K562 (cell line): ENCODE measurements around the gene TDRD10. TPM values are rescaled to one million over a fixed set of nuclear protein-coding genes. Genes with fewer than 3 reads are reported as not detected.

Experiments
- CXXC5 ChIP-seq: fragments of 250-450 bp; sonication (Bioruptor Pico); IDR thresholded peaks from 2 replicates; pipeline ENCODE4 v1.8.0; 2022; ENCODE audit warnings: inconsistent platforms, mild to moderate bottlenecking, moderate library complexity
- DMBX1 ChIP-seq: fragments of 250-450 bp; sonication (Bioruptor Pico); IDR thresholded peaks from 2 replicates; pipeline ENCODE4 v1.8.0; 2022; ENCODE audit warnings: inconsistent platforms, mild to moderate bottlenecking, moderate library complexity, borderline replicate concordance
- E2F3 ChIP-seq: fragments of 250-450 bp; sonication (Bioruptor Pico); IDR thresholded peaks from 2 replicates; pipeline ENCODE4 v1.4.0; 2020; ENCODE audit warnings: mild to moderate bottlenecking
- EP400 ChIP-seq: fragments of 450-650 bp; IDR thresholded peaks from 2 replicates; pipeline ENCODE4 v1.6.1; 2017; ENCODE audit warnings: antibody characterized with exemption, mild to moderate bottlenecking, moderate library complexity
- ETV6 ChIP-seq, 3 experiments: fragments of 150-350 bp in 1 of 3; sonication (generic) in 1 of 3; formaldehyde crosslinking in 1 of 3; IDR thresholded peaks; 2 replicates each; pipeline versions ENCODE4 v1.6.1 to v1.8.0; 2014 to 2022; ENCODE audit warnings: borderline replicate concordance in 2 of 3, low read depth in 2 of 3, antibody characterized with exemption in 1 of 3, low read length in 1 of 3, mild to moderate bottlenecking in 1 of 3, missing genetic modification reagents in 1 of 3
- FOXM1 ChIP-seq, 2 experiments: fragments of 450-650 bp in 1 of 2; sonication (generic) in 1 of 2; formaldehyde crosslinking in 1 of 2; IDR thresholded peaks; 2 replicates each; pipeline versions ENCODE4 v1.6.1 to v1.9.0; 2017 to 2022; ENCODE audit warnings: low read depth in 2 of 2, mild to moderate bottlenecking in 2 of 2, missing genetic modification reagents in 1 of 2, moderate library complexity in 1 of 2
- KAT8 ChIP-seq: fragments of 450-650 bp; IDR thresholded peaks from 2 replicates; pipeline ENCODE4 v1.6.1; 2016; ENCODE audit warnings: low read depth, mild to moderate bottlenecking
- KDM4B ChIP-seq, 2 experiments: fragments of 450-650 bp in 1 of 2; sonication (generic) in 1 of 2; IDR thresholded peaks; 2 replicates each; pipeline ENCODE4 v1.6.1; 2016 to 2017; ENCODE audit warnings: borderline replicate concordance in 2 of 2, antibody characterized with exemption in 1 of 2, low read depth in 1 of 2, mild to moderate bottlenecking in 1 of 2
- NFYB ChIP-seq: IDR thresholded peaks from 2 replicates; pipeline ENCODE4 v1.6.1; 2011; ENCODE audit warnings: mild to moderate bottlenecking, moderate library complexity; ENCODE audit not compliant: insufficient read length; ENCODE audit errors: extremely low read depth
- TEAD4 ChIP-seq, 2 experiments: sonication (generic) in 1 of 2; formaldehyde crosslinking in 1 of 2; IDR thresholded peaks; 2 replicates each; pipeline versions ENCODE4 v1.6.1 to v1.8.0; 2012 to 2022; ENCODE audit warnings: borderline replicate concordance in 1 of 2, inconsistent platforms in 1 of 2, low read length in 1 of 2, mild to moderate bottlenecking in 1 of 2, missing genetic modification reagents in 1 of 2
- polyA plus RNA-seq, 8 experiments: library from polyadenylated mRNA; depleted of rRNA in 4 of 8; stranded (reverse) in 5 of 8; unstranded in 3 of 8; fragments of >200 nt; fragmentation: Nextera tagmentation in 2 of 8; fragmentation: Illumina TruSeq in 1 of 8; extraction: Ambion mirVana in 2 of 8; extraction: Trizol in 1 of 8; gene quantifications; 2 replicates each; pipeline versions ENCODE4 v1.2.1 to v1.2.3, GENCODE V29; 2011 to 2014; ENCODE audit warnings: inconsistent platforms in 1 of 8, missing spikeins in 1 of 8
- total RNA-seq, 7 experiments: library from RNA; depleted of rRNA in 6 of 7; stranded (reverse); fragments of >200 nt in 6 of 7; fragmentation: Illumina TruSeq in 2 of 7; extraction: Trizol in 2 of 7; gene quantifications; 2 replicates each; pipeline versions ENCODE4 v1.2.1 to v1.2.3, GENCODE V29; 2011 to 2021; ENCODE audit warnings: low replicate concordance in 1 of 7
- TF ChIP-seq, protein P1 (sequence below): fragments of 200-800 bp; sonication (Bioruptor generic); IDR thresholded peaks from 2 replicates; pipeline ENCODE4 v1.6.1; 2017; ENCODE audit warnings: missing genetic modification characterization, missing compliant biosample characterization
- TF ChIP-seq, protein P2 (sequence below): sonication (generic); formaldehyde crosslinking; IDR thresholded peaks from 2 replicates; pipeline ENCODE4 v1.8.0; 2022; ENCODE audit warnings: mild to moderate bottlenecking, missing genetic modification reagents, borderline replicate concordance
- TF ChIP-seq, protein P3 (sequence below), 3 experiments: fragments of 200-800 bp in 1 of 3; fragments of 250-450 bp in 1 of 3; fragments of 450-650 bp in 1 of 3; sonication (Bioruptor Pico) in 1 of 3; sonication (Bioruptor generic) in 1 of 3; formaldehyde crosslinking in 1 of 3; IDR thresholded peaks; 2 replicates each; pipeline versions ENCODE4 v1.6.1 to v1.8.0; 2016 to 2022; ENCODE audit warnings: mild to moderate bottlenecking in 2 of 3, missing genetic modification characterization in 2 of 3, missing compliant biosample characterization in 1 of 3, moderate library complexity in 1 of 3
- TF ChIP-seq, protein P4 (sequence below): conservative IDR thresholded peaks from 2 replicates; pipeline ENCODE4 v1.6.1; 2011; ENCODE audit warnings: low read depth, mild to moderate bottlenecking, low read length; ENCODE audit not compliant: control insufficient read depth

The TDRD10 gene
- total and polyA plus RNA-seq, 9 of the 15 experiments (the other 6 are each of a cell fraction or from before 2014, with no cell fraction given), result not detected

DNA sequence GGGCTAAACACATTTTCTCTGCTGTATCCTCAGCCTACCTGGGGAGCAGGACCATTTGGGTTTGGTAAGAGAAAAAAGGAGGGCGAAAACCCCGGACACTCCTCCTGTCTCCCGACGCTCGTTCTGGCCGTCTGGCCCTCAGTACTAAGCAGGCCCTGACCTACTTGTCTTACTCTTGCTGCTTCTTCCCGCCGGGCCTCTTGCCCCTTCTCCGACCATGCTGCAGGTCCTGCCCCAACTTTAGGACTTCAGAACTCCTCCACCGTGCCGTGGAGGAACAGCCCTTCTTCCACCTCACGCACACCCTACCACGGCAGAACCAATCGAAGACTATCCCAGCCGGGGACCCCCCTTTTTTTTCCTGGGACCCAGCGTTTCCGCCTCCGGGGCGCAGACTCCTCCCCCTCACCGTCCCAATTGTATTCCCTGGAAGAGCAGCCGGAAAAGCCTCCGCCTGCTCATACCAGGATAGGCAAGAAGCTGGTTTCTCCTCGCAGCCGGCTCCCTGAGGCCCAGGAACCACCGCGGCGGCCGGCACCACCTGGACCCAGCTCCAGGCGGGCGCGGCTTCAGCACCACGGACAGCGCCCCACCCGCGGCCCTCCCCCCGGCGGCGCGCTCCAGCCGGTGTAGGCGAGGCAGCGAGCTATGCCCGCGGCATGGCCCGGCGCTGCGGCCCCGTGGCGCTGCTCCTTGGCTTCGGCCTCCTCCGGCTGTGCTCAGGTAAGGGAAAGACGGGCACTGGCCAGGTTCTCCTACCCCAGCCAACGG lies 65.6 kb downstream of the TDRD10 start, which contains the start of gene CHRNB2 (continued):
- TF ChIP-seq, protein P1, sequence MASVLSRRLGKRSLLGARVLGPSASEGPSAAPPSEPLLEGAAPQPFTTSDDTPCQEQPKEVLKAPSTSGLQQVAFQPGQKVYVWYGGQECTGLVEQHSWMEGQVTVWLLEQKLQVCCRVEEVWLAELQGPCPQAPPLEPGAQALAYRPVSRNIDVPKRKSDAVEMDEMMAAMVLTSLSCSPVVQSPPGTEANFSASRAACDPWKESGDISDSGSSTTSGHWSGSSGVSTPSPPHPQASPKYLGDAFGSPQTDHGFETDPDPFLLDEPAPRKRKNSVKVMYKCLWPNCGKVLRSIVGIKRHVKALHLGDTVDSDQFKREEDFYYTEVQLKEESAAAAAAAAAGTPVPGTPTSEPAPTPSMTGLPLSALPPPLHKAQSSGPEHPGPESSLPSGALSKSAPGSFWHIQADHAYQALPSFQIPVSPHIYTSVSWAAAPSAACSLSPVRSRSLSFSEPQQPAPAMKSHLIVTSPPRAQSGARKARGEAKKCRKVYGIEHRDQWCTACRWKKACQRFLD, result peak; percentile 55; the same call in 1 of the 2 replicates
- TF ChIP-seq, protein P2, sequence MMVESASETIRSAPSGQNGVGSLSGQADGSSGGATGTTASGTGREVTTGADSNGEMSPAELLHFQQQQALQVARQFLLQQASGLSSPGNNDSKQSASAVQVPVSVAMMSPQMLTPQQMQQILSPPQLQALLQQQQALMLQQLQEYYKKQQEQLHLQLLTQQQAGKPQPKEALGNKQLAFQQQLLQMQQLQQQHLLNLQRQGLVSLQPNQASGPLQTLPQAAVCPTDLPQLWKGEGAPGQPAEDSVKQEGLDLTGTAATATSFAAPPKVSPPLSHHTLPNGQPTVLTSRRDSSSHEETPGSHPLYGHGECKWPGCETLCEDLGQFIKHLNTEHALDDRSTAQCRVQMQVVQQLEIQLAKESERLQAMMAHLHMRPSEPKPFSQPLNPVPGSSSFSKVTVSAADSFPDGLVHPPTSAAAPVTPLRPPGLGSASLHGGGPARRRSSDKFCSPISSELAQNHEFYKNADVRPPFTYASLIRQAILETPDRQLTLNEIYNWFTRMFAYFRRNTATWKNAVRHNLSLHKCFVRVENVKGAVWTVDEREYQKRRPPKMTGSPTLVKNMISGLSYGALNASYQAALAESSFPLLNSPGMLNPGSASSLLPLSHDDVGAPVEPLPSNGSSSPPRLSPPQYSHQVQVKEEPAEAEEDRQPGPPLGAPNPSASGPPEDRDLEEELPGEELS (CRISPR knock-in tag), result peak; percentile 95; the same call in 1 of the 2 replicates
- TF ChIP-seq E2F3 (CRISPR knock-in tag), result peak; percentile 55; the same call in 1 of the 2 replicates
- no peak for TF ChIP-seq KAT8
- no peak for TF ChIP-seq EP400
- peak; percentile 67 for TF ChIP-seq CXXC5
- TF ChIP-seq, protein P3, sequence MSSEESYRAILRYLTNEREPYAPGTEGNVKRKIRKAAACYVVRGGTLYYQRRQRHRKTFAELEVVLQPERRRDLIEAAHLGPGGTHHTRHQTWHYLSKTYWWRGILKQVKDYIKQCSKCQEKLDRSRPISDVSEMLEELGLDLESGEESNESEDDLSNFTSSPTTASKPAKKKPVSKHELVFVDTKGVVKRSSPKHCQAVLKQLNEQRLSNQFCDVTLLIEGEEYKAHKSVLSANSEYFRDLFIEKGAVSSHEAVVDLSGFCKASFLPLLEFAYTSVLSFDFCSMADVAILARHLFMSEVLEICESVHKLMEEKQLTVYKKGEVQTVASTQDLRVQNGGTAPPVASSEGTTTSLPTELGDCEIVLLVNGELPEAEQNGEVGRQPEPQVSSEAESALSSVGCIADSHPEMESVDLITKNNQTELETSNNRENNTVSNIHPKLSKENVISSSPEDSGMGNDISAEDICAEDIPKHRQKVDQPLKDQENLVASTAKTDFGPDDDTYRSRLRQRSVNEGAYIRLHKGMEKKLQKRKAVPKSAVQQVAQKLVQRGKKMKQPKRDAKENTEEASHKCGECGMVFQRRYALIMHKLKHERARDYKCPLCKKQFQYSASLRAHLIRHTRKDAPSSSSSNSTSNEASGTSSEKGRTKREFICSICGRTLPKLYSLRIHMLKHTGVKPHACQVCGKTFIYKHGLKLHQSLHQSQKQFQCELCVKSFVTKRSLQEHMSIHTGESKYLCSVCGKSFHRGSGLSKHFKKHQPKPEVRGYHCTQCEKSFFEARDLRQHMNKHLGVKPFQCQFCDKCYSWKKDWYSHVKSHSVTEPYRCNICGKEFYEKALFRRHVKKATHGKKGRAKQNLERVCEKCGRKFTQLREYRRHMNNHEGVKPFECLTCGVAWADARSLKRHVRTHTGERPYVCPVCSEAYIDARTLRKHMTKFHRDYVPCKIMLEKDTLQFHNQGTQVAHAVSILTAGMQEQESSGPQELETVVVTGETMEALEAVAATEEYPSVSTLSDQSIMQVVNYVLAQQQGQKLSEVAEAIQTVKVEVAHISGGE (CRISPR knock-in tag; IDR thresholded peaks at IDR 0.05), result 0 out of 6 replicates have a peak, but pooled peaks of 1 of the 3 experiments have one; percentile 29
- no peak for TF ChIP-seq ETV6 (IDR thresholded peaks at IDR 0.05; ENCODE audit: borderline replicate concordance in 1 of 2, low read depth in 2 of 2, low read length in 1 of 2)
- peak; percentile 31; the same call in 1 of the 2 replicates for TF ChIP-seq ETV6 (CRISPR knock-in tag; IDR thresholded peaks at IDR 0.05; ENCODE audit: borderline replicate concordance)
- TF ChIP-seq FOXM1 (IDR thresholded peaks at IDR 0.05; ENCODE audit: low read depth), result no peak
- TF ChIP-seq FOXM1 (CRISPR knock-in tag; IDR thresholded peaks at IDR 0.05; ENCODE audit: low read depth), result peak; percentile 88; the same call in 1 of the 2 replicates
- no peak for TF ChIP-seq TEAD4 (IDR thresholded peaks at IDR 0.05; ENCODE audit: low read length)
- TF ChIP-seq TEAD4 (CRISPR knock-in tag; IDR thresholded peaks at IDR 0.05; ENCODE audit: borderline replicate concordance), result peak; percentile 80; the same call in 1 of the 2 replicates
- TF ChIP-seq, protein P4, sequence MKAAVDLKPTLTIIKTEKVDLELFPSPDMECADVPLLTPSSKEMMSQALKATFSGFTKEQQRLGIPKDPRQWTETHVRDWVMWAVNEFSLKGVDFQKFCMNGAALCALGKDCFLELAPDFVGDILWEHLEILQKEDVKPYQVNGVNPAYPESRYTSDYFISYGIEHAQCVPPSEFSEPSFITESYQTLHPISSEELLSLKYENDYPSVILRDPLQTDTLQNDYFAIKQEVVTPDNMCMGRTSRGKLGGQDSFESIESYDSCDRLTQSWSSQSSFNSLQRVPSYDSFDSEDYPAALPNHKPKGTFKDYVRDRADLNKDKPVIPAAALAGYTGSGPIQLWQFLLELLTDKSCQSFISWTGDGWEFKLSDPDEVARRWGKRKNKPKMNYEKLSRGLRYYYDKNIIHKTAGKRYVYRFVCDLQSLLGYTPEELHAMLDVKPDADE, result 0 out of 2 replicates have a peak, but pooled peaks have one; percentile 65
- TF ChIP-seq DMBX1 (CRISPR knock-in tag), result peak; percentile 84; the same call in 1 of the 2 replicates
- no peak for TF ChIP-seq NFYB
- 0 out of 4 replicates have a peak, but pooled peaks of 1 of the 2 experiments have one; percentile 48 for TF ChIP-seq KDM4B (IDR thresholded peaks at IDR 0.05; ENCODE audit: borderline replicate concordance in 2 of 2, low read depth in 1 of 2)
